ENCODE results near the gene SSBP2.

Gene SSBP2

GRCh38 chr5:81776258-81776657, 25.4 kb upstream of the SSBP2 start:
- H3K4me3 Mint-ChIP-seq = no peak overlapping the region
- H3K36me3 Mint-ChIP-seq = no peaks in the 10 kb centered on the region
- H3K4me1 Mint-ChIP-seq = peaks cover 21% of the 10 kb centered on the region
- no peak for DNase-seq (ENCODE audit: low spot score in 2 of 2)
- H3K27ac Mint-ChIP-seq = no peak overlapping the region
- no peak for ATAC-seq
- no peaks in the 10 kb centered on the region for H3K9me3 Mint-ChIP-seq

GRCh38 chr5:81774374-81774773, 23.5 kb upstream of the SSBP2 start:
- Mint-ChIP-seq H3K36me3 (no peaks in the 10 kb centered on the region), H3K4me3 (no peak overlapping the region), H3K9me3 (no peaks in the 10 kb centered on the region), H3K4me1 (peaks cover 13% of the 10 kb centered on the region), H3K27ac (no peak overlapping the region)
- ATAC-seq = no peak
- DNase-seq (ENCODE audit: low spot score in 2 of 2) = no peak

- no peak for ATAC-seq
- H3K4me3 Mint-ChIP-seq = no peak overlapping the region
Observed at GRCh38 chr5:81773574-81773973, 22.7 kb upstream of the SSBP2 start.

GRCh38 chr5:81773161-81773560, 22.3 kb upstream of the SSBP2 start:
- Mint-ChIP-seq H3K4me3 (no peak overlapping the region), H3K4me1 (peaks cover under 1% of the 10 kb centered on the region), H3K9me3 (no peaks in the 10 kb centered on the region), H3K27ac (no peak overlapping the region), H3K36me3 (no peaks in the 10 kb centered on the region)
- DNase-seq (ENCODE audit: low spot score in 2 of 2) = no peak
- no peak for ATAC-seq

More at GRCh38 chr5:81773574-81773973, 22.7 kb upstream of the SSBP2 start:
- Mint-ChIP-seq H3K9me3 (no peaks in the 10 kb centered on the region), H3K36me3 (no peaks in the 10 kb centered on the region), H3K4me1 (peaks cover 5% of the 10 kb centered on the region), H3K27ac (no peak overlapping the region)
- DNase-seq (ENCODE audit: low spot score in 2 of 2) = no peak

GRCh38 chr5:81772488-81772887, 21.6 kb upstream of the SSBP2 start:
- H3K4me1 Mint-ChIP-seq = no peaks in the 10 kb centered on the region
- H3K27ac Mint-ChIP-seq = no peak overlapping the region
- no peaks in the 10 kb centered on the region for H3K9me3 Mint-ChIP-seq
- no peak overlapping the region for H3K4me3 Mint-ChIP-seq
- H3K36me3 Mint-ChIP-seq = no peaks in the 10 kb centered on the region
- ATAC-seq (no peak), DNase-seq (ENCODE audit: low spot score in 2 of 2) (no peak)

GRCh38 chr5:81768935-81769452, 18.1 kb upstream of the SSBP2 start:
- ATAC-seq = peak; percentile 32
- H3K27ac Mint-ChIP-seq = peak overlapping the region; percentile 7
- H3K4me1 Mint-ChIP-seq = no peaks in the 10 kb centered on the region
- no peaks in the 10 kb centered on the region for H3K9me3 Mint-ChIP-seq
- H3K4me3 Mint-ChIP-seq = no peak overlapping the region
- no peaks in the 10 kb centered on the region for H3K36me3 Mint-ChIP-seq
- DNase-seq (ENCODE audit: low spot score in 2 of 2) = no peak

- Mint-ChIP-seq H3K27ac (no peak overlapping the region), H3K4me1 (no peaks in the 10 kb centered on the region), H3K4me3 (no peak overlapping the region), H3K9me3 (no peaks in the 10 kb centered on the region), H3K36me3 (no peaks in the 10 kb centered on the region)
- no peak for DNase-seq (ENCODE audit: low spot score in 2 of 2)
- no peak for ATAC-seq
Observed at GRCh38 chr5:81767938-81768337, 17.0 kb upstream of the SSBP2 start.

- DNase-seq (ENCODE audit: low spot score in 2 of 2) = no peak
- no peaks in the 10 kb centered on the region for H3K36me3 Mint-ChIP-seq
- H3K27ac Mint-ChIP-seq = no peak overlapping the region
- no peaks in the 10 kb centered on the region for H3K4me1 Mint-ChIP-seq
- H3K4me3 Mint-ChIP-seq = no peak overlapping the region
- H3K9me3 Mint-ChIP-seq = no peaks in the 10 kb centered on the region
- no peak for ATAC-seq
Observed at GRCh38 chr5:81767097-81767496, 16.2 kb upstream of the SSBP2 start.

GRCh38 chr5:81766611-81767010, 15.7 kb upstream of the SSBP2 start:
- Mint-ChIP-seq H3K9me3 (no peaks in the 10 kb centered on the region), H3K36me3 (no peaks in the 10 kb centered on the region), H3K4me3 (no peak overlapping the region), H3K27ac (no peak overlapping the region), H3K4me1 (no peaks in the 10 kb centered on the region)
- no peak for DNase-seq (ENCODE audit: low spot score in 2 of 2)
- no peak for ATAC-seq

- Mint-ChIP-seq H3K4me1 (peaks cover 7% of the 10 kb centered on the region), H3K36me3 (no peaks in the 10 kb centered on the region), H3K27ac (no peak overlapping the region), H3K9me3 (no peaks in the 10 kb centered on the region), H3K4me3 (no peak overlapping the region)
- DNase-seq (ENCODE audit: low spot score in 2 of 2) (no peak), ATAC-seq (no peak)
Observed at GRCh38 chr5:81763294-81763928, 12.5 kb upstream of the SSBP2 start.

GRCh38 chr5:81762853-81763252, 12.0 kb upstream of the SSBP2 start:
- DNase-seq (ENCODE audit: low spot score in 2 of 2) (no peak), ATAC-seq (no peak)
- H3K36me3 Mint-ChIP-seq = no peaks in the 10 kb centered on the region
- H3K9me3 Mint-ChIP-seq = no peaks in the 10 kb centered on the region
- H3K4me1 Mint-ChIP-seq = peaks cover 7% of the 10 kb centered on the region
- H3K4me3 Mint-ChIP-seq = no peak overlapping the region
- H3K27ac Mint-ChIP-seq = no peak overlapping the region

- H3K4me3 Mint-ChIP-seq = no peak overlapping the region
- no peaks in the 10 kb centered on the region for H3K9me3 Mint-ChIP-seq
- peaks cover 7% of the 10 kb centered on the region for H3K4me1 Mint-ChIP-seq
- ATAC-seq (no peak), DNase-seq (ENCODE audit: low spot score in 2 of 2) (no peak)
- H3K36me3 Mint-ChIP-seq = no peaks in the 10 kb centered on the region
- H3K27ac Mint-ChIP-seq = no peak overlapping the region
Observed at GRCh38 chr5:81762401-81762800, 11.5 kb upstream of the SSBP2 start.

- peaks cover 7% of the 10 kb centered on the region for H3K4me1 Mint-ChIP-seq
- DNase-seq (ENCODE audit: low spot score in 2 of 2) (no peak), ATAC-seq (no peak)
- no peaks in the 10 kb centered on the region for H3K9me3 Mint-ChIP-seq
- H3K4me3 Mint-ChIP-seq = no peak overlapping the region
- no peak overlapping the region for H3K27ac Mint-ChIP-seq
- H3K36me3 Mint-ChIP-seq = no peaks in the 10 kb centered on the region
Observed at GRCh38 chr5:81761970-81762369, 11.1 kb upstream of the SSBP2 start.

GRCh38 chr5:81761270-81761669, 10.4 kb upstream of the SSBP2 start:
- no peak overlapping the region for H3K4me3 Mint-ChIP-seq
- no peaks in the 10 kb centered on the region for H3K36me3 Mint-ChIP-seq
- ATAC-seq = no peak
- DNase-seq (ENCODE audit: low spot score in 2 of 2) = no peak
- H3K4me1 Mint-ChIP-seq = peaks cover 7% of the 10 kb centered on the region
- H3K9me3 Mint-ChIP-seq = no peaks in the 10 kb centered on the region
- H3K27ac Mint-ChIP-seq = no peak overlapping the region

- Mint-ChIP-seq H3K36me3 (no peaks in the 10 kb centered on the region), H3K9me3 (no peaks in the 10 kb centered on the region), H3K4me1 (peaks cover 7% of the 10 kb centered on the region), H3K27ac (no peak overlapping the region), H3K4me3 (no peak overlapping the region)
- no peak for ATAC-seq
- DNase-seq (ENCODE audit: low spot score in 2 of 2) = no peak
Observed at GRCh38 chr5:81760521-81760920, 9.6 kb upstream of the SSBP2 start.

GRCh38 chr5:81759632-81760005, 8.7 kb upstream of the SSBP2 start:
- no peak for ATAC-seq
- DNase-seq (ENCODE audit: low spot score in 2 of 2) = no peak
- H3K36me3 Mint-ChIP-seq = no peaks in the 10 kb centered on the region
- peaks cover 7% of the 10 kb centered on the region for H3K4me1 Mint-ChIP-seq
- H3K9me3 Mint-ChIP-seq = no peaks in the 10 kb centered on the region
- H3K4me3 Mint-ChIP-seq = no peak overlapping the region
- H3K27ac Mint-ChIP-seq = no peak overlapping the region

GRCh38 chr5:81757404-81757803, 6.5 kb upstream of the SSBP2 start:
- Mint-ChIP-seq H3K9me3 (no peaks in the 10 kb centered on the region), H3K4me3 (no peak overlapping the region), H3K36me3 (no peaks in the 10 kb centered on the region), H3K4me1 (peaks cover 7% of the 10 kb centered on the region), H3K27ac (no peak overlapping the region)
- DNase-seq (ENCODE audit: low spot score in 2 of 2) = no peak
- ATAC-seq = no peak

All from stimulated activated effector memory CD8-positive, alpha-beta T cell treated with anti-CD3 and anti-CD28 coated beads, Interleukin-12 subunit alpha, Interleukin-12 subunit beta, amount 100 ng/mL, for 72 hours (primary cell).